ENCODE data around the gene MCIDAS.

Gene MCIDAS

GRCh38 chr5:55231029-55231918, 4.2 kb upstream of the MCIDAS start:
- peaks cover 90% of the 10 kb centered on the region for H3K27me3 Mint-ChIP-seq (ENCODE audit: low read depth)
- H3K9me3 Mint-ChIP-seq = no peaks in the 10 kb centered on the region
- peak in 1 of 3 experiments; percentile 8 for TF ChIP-seq CTCF (IDR thresholded peaks at IDR 0.05; ENCODE audit: unreplicated experiment in 3 of 3)
- no peak overlapping the region for H3K27ac Mint-ChIP-seq
- H3K36me3 Mint-ChIP-seq (ENCODE audit: low read depth) = no peaks in the 10 kb centered on the region
- peak overlapping the region; percentile 95 to 98 (median 96) for H3K4me3 Mint-ChIP-seq
- H3K4me1 Mint-ChIP-seq = peaks cover 33% of the 10 kb centered on the region

GRCh38 chr5:55230086-55230629, 3.0 kb upstream of the MCIDAS start:
- H3K27ac Mint-ChIP-seq = no peak overlapping the region
- no peaks in the 10 kb centered on the region for H3K36me3 Mint-ChIP-seq (ENCODE audit: low read depth)
- TF ChIP-seq CTCF (IDR thresholded peaks at IDR 0.05; ENCODE audit: unreplicated experiment in 3 of 3) = no peak
- peaks cover 90% of the 10 kb centered on the region for H3K27me3 Mint-ChIP-seq (ENCODE audit: low read depth)
- no peaks in the 10 kb centered on the region for H3K9me3 Mint-ChIP-seq
- H3K4me3 Mint-ChIP-seq = peak overlapping the region in 2 of 3 experiments; percentile 22 to 96
- peaks cover 33% of the 10 kb centered on the region for H3K4me1 Mint-ChIP-seq

- no peak for TF ChIP-seq CTCF (IDR thresholded peaks at IDR 0.05; ENCODE audit: unreplicated experiment in 3 of 3)
- Mint-ChIP-seq H3K4me3 (peak overlapping the region; percentile 80 to 83 (median 83)), H3K27ac (no peak overlapping the region)
Measured at GRCh38 chr5:55227664-55228430, 732 bp upstream of the MCIDAS start.

GRCh38 chr5:55226027-55226933, 835 bp downstream of the MCIDAS start:
- Mint-ChIP-seq H3K4me1 (peaks cover 21% of the 10 kb centered on the region), H3K27ac (no peak overlapping the region), H3K27me3 (ENCODE audit: low read depth) (peaks cover 95% of the 10 kb centered on the region), H3K4me3 (peak overlapping the region; percentile 71 to 74 (median 72)), H3K36me3 (ENCODE audit: low read depth) (no peaks in the 10 kb centered on the region), H3K9me3 (no peaks in the 10 kb centered on the region)
- peak; percentile 68 to 73 (median 73) for TF ChIP-seq CTCF (IDR thresholded peaks at IDR 0.05; ENCODE audit: unreplicated experiment in 3 of 3)

More at GRCh38 chr5:55227664-55228430, 732 bp upstream of the MCIDAS start:
- Mint-ChIP-seq H3K9me3 (no peaks in the 10 kb centered on the region), H3K4me1 (peaks cover 25% of the 10 kb centered on the region), H3K27me3 (ENCODE audit: low read depth) (peaks cover 95% of the 10 kb centered on the region), H3K36me3 (ENCODE audit: low read depth) (no peaks in the 10 kb centered on the region)

- no peak for TF ChIP-seq CTCF (IDR thresholded peaks at IDR 0.05; ENCODE audit: unreplicated experiment in 3 of 3)
- H3K27me3 Mint-ChIP-seq (ENCODE audit: low read depth) = peaks cover 95% of the 10 kb centered on the region
- peak overlapping the region in 1 of 3 experiments; percentile 43 for H3K4me3 Mint-ChIP-seq
- H3K4me1 Mint-ChIP-seq = peaks cover 23% of the 10 kb centered on the region
- H3K36me3 Mint-ChIP-seq (ENCODE audit: low read depth) = no peaks in the 10 kb centered on the region
- H3K9me3 Mint-ChIP-seq = no peaks in the 10 kb centered on the region
- no peak overlapping the region for H3K27ac Mint-ChIP-seq
Measured at GRCh38 chr5:55225346-55225745, 1.8 kb downstream of the MCIDAS start.

Measured in nephron (organoid).